GM23338 (cell line): ENCODE results near the gene DEFB124. TPM values are rescaled to one million over a fixed set of nuclear protein-coding genes. Genes with fewer than 3 reads are reported as not detected.

Experiments
- ATAC-seq: fragments of 200-7000 bp; cut with Tn5 transposase; 3 replicates; pipeline ENCODE4 v1.9.1; 2020
- DNase-seq: peaks from one replicate; pipeline ENCODE4 v3.0.0-alpha.2; 2015; ENCODE audit warnings: low spot score
- H2AFZ ChIP-seq: fragments of 200-600 bp; sonication (generic); 2 replicates; pipeline ENCODE4 v1.8.0; 2016; ENCODE audit warnings: antibody characterized with exemption, mild to moderate bottlenecking, moderate library complexity
- H3F3A ChIP-seq: fragments of 200-600 bp; sonication (generic); replicated peaks from 2 replicates; pipeline ENCODE4 v1.8.0; 2017; ENCODE audit warnings: antibody characterized with exemption, mixed run types, low read depth
- H3K27ac ChIP-seq: fragments of 200-600 bp; sonication (generic); 2 replicates; pipeline ENCODE4 v1.6.1; 2016; ENCODE audit warnings: low read depth
- H3K27me3 ChIP-seq: fragments of 200-600 bp; sonication (generic); 2 replicates; pipeline ENCODE4 v1.8.0; 2016; ENCODE audit warnings: mild to moderate bottlenecking, mixed run types, moderate library complexity; ENCODE audit not compliant: insufficient read depth
- H3K36me3 ChIP-seq: fragments of 200-600 bp; sonication (generic); 2 replicates; pipeline ENCODE4 v1.8.0; 2016; ENCODE audit warnings: mild to moderate bottlenecking; ENCODE audit not compliant: insufficient read depth
- H3K4me1 ChIP-seq: fragments of 200-600 bp; sonication (generic); 2 replicates; pipeline ENCODE4 v1.8.0; 2016; ENCODE audit warnings: mild to moderate bottlenecking, moderate library complexity; ENCODE audit not compliant: insufficient read depth
- H3K4me2 ChIP-seq: fragments of 200-600 bp; sonication (generic); 2 replicates; pipeline ENCODE4 v1.7.1; 2017; ENCODE audit warnings: mixed run types
- H3K4me3 ChIP-seq: fragments of 200-600 bp; sonication (generic); 2 replicates; pipeline ENCODE4 v1.6.1; 2016; ENCODE audit warnings: mixed run types
- H3K79me2 ChIP-seq: fragments of 200-600 bp; sonication (generic); replicated peaks from 2 replicates; pipeline ENCODE4 v1.8.0; 2017; ENCODE audit warnings: mild to moderate bottlenecking; ENCODE audit not compliant: insufficient read depth
- H3K9me2 ChIP-seq: fragments of 200-600 bp; sonication (generic); 2 replicates; pipeline ENCODE4 v1.8.0; 2017; ENCODE audit not compliant: insufficient read depth
- H4K20me1 ChIP-seq: fragments of 200-600 bp; sonication (generic); replicated peaks from 2 replicates; pipeline ENCODE4 v1.8.0; 2017; ENCODE audit warnings: mild to moderate bottlenecking; ENCODE audit not compliant: insufficient read depth
- H3K27ac Mint-ChIP-seq: 2 replicates; pipeline ENCODE4 v1.8.0; 2020; ENCODE audit warnings: inconsistent platforms, mild to moderate bottlenecking, moderate library complexity, mixed read lengths
- H3K27me3 Mint-ChIP-seq: 3 replicates; pipeline ENCODE4 v1.8.0; 2022; ENCODE audit warnings: low read depth, mild to moderate bottlenecking, moderate library complexity, mixed read lengths, inconsistent platforms; ENCODE audit not compliant: insufficient read depth, poor library complexity
- H3K36me3 Mint-ChIP-seq: 3 replicates; pipeline ENCODE4 v1.8.0; 2021; ENCODE audit warnings: low read depth, mild to moderate bottlenecking, inconsistent platforms, moderate library complexity, mixed read lengths
- H3K4me1 Mint-ChIP-seq: 3 replicates; pipeline ENCODE4 v1.8.0; 2020; ENCODE audit warnings: mild to moderate bottlenecking, inconsistent platforms, mixed read lengths
- H3K4me3 Mint-ChIP-seq: 3 replicates; pipeline ENCODE4 v1.8.0; 2021; ENCODE audit warnings: moderate library complexity, mild to moderate bottlenecking, inconsistent platforms, mixed read lengths
- H3K9me3 Mint-ChIP-seq: 3 replicates; pipeline ENCODE4 v1.8.0; 2020; ENCODE audit warnings: moderate library complexity, mild to moderate bottlenecking, inconsistent platforms, mixed read lengths
- CREB1 ChIP-seq: fragments of 250-450 bp; sonication (Bioruptor Pico); IDR thresholded peaks from 2 replicates; pipeline ENCODE4 v1.5.0; 2020; ENCODE audit warnings: low read depth, mild to moderate bottlenecking, moderate library complexity
- EZH2 ChIP-seq: fragments of 200-600 bp; sonication (generic); IDR thresholded peaks from one replicate; pipeline ENCODE4 v1.8.0; 2017; ENCODE audit warnings: antibody characterized with exemption, mild to moderate bottlenecking, low read depth; ENCODE audit not compliant: unreplicated experiment
- JUNB ChIP-seq: IDR thresholded peaks from one replicate; pipeline ENCODE4 v1.6.1; 2016; ENCODE audit warnings: antibody characterized with exemption; ENCODE audit not compliant: unreplicated experiment
- NANOG ChIP-seq: IDR thresholded peaks from 2 replicates; pipeline ENCODE4 v1.6.1; 2016; ENCODE audit warnings: antibody characterized with exemption, borderline replicate concordance
- STAT1 ChIP-seq: IDR thresholded peaks from one replicate; pipeline ENCODE4 v1.6.1; 2016; ENCODE audit warnings: antibody characterized with exemption; ENCODE audit not compliant: unreplicated experiment
- ZNF114 ChIP-seq: fragments of 250-450 bp; sonication (Bioruptor Pico); IDR thresholded peaks from 2 replicates; pipeline ENCODE4 v1.5.0; 2020; ENCODE audit warnings: mild to moderate bottlenecking, moderate library complexity
- ZNF331 ChIP-seq: fragments of 250-450 bp; sonication (Bioruptor Pico); IDR thresholded peaks from 2 replicates; pipeline ENCODE4 v1.5.0; 2020; ENCODE audit warnings: low read depth, mild to moderate bottlenecking, moderate library complexity
- polyA plus RNA-seq: library from polyadenylated mRNA; unstranded; fragments of >200 nt; fragmentation: Nextera tagmentation; extraction: Ambion mirVana; gene quantifications from 2 replicates; pipeline ENCODE4 v1.2.1, GENCODE V29; 2016
- total RNA-seq: library from RNA; depleted of rRNA; stranded (reverse); fragments of >200 nt; shearing (Covaris generic); gene quantifications from 2 replicates; pipeline ENCODE4 v1.2.3, GENCODE V29; 2014
- TF ChIP-seq, protein P1 (sequence below), 2 experiments: fragments of 200-600 bp in 1 of 2; sonication (generic) in 1 of 2; conservative IDR thresholded peaks; 2 replicates each; pipeline versions ENCODE4 v1.5.1 to v1.6.1; 2016 to 2017; ENCODE audit warnings: antibody characterized with exemption in 2 of 2, low read depth in 2 of 2, mild to moderate bottlenecking in 2 of 2, moderate library complexity in 1 of 2
- TF ChIP-seq, protein P2 (sequence below): IDR thresholded peaks from 2 replicates; pipeline ENCODE4 v1.6.1; 2016; ENCODE audit warnings: antibody characterized with exemption
- TF ChIP-seq, protein P3 (sequence below): fragments of 250-450 bp; sonication (Bioruptor Pico); IDR thresholded peaks from 2 replicates; pipeline ENCODE4 v1.5.0; 2020; ENCODE audit warnings: mild to moderate bottlenecking, moderate library complexity

DEFB124 gene
- total and polyA plus RNA-seq, 2 experiments from 2014 or later, result 0.52 TPM; not detected in 1

DNA sequence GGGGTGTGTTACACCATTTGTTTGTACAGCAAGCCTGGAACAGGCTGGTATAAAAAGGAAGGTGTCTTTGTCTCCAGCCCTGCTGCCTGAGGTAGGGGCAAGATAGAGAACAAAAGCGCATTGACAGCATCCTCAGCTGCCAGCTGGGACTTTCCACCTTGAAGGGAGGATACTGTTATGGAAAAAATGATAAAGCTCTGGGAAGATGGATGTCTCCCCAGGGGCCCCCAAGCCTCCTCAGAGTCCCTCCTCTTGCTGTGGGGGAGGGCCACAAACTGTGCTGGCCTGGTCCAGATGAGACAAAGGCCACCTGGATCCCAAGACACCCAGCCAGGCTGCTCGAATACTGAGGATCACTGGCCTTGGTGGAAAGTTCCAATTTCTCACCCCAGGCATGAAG, 13.2 kb upstream of the DEFB124 start (continued):
- TF ChIP-seq, protein P1, sequence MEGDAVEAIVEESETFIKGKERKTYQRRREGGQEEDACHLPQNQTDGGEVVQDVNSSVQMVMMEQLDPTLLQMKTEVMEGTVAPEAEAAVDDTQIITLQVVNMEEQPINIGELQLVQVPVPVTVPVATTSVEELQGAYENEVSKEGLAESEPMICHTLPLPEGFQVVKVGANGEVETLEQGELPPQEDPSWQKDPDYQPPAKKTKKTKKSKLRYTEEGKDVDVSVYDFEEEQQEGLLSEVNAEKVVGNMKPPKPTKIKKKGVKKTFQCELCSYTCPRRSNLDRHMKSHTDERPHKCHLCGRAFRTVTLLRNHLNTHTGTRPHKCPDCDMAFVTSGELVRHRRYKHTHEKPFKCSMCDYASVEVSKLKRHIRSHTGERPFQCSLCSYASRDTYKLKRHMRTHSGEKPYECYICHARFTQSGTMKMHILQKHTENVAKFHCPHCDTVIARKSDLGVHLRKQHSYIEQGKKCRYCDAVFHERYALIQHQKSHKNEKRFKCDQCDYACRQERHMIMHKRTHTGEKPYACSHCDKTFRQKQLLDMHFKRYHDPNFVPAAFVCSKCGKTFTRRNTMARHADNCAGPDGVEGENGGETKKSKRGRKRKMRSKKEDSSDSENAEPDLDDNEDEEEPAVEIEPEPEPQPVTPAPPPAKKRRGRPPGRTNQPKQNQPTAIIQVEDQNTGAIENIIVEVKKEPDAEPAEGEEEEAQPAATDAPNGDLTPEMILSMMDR (conservative IDR thresholded peaks at IDR 0.05; ENCODE audit: low read depth in 2 of 2), result no peak
- TF ChIP-seq STAT1 (no peak), EZH2 (no peak), ZNF114 (no peak)

DNA sequence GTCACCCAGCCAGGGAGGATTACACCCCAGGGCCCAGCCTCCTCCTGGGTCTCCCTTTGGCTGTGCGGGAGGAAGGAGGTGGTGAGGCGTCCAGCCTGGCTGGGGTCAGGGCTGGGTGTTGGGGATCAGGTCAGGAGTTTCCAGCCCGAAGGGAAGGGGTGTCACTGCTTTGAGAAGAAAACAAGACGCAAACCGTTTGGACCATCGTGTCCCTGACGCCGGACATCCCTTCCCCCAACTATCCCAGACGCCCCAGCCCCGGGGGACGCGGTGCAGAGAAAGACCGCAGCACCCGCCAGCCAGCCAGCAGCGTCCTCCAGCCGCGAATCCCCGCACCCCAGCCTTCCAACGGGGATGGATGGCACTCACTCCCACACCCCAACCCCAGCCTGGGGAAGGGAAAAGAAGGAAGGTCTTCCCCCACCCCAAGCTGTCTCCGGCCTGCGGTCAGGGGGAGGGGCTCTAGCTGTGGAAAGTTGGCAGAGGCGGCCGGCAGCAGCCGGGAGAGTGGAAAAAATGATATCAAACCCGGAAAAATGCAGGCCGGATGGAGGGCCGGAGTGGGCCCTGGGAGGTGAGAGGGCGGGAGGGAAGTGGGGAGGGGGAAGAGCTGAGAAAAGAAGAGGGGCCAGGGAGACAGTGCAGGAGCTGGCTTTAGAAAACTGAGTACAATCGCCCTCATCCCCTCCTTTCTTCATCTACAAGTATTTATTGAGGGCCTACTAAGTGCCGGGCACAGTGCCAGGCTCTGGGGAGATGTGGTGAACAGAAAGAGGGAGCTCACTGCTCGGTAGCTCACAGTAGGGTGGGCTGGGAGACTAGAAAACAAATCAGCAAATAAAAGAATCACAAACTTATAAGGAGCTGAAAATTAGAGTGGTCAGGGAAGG, 10.8 kb upstream of the DEFB124 start:
- Histone ChIP-seq H3K4me1 (peaks cover 17% of the 10 kb centered on the region), H3K36me3 (no peaks in the 10 kb centered on the region), H4K20me1 (0 out of 2 replicates have a peak, but pooled peaks cover 5% of the 10 kb centered on the region), H3K4me3 (peak overlapping the region; percentile 85), H3F3A (peaks cover 18% of the 10 kb centered on the region; the same call in 1 of the 2 replicates), H3K27me3 (peaks cover 71% of the 10 kb centered on the region), H3K4me2 (peak overlapping the region; percentile 97), H3K79me2 (no peaks in the 10 kb centered on the region), H2AFZ (peak overlapping the region; percentile 100), H3K27ac (no peak overlapping the region), H3K9me2 (no peaks in the 10 kb centered on the region; the same call in 1 of the 2 replicates)
- DNase-seq (peak; percentile 80), ATAC-seq (peak; percentile 70)
- Mint-ChIP-seq H3K27ac (no peak overlapping the region), H3K27me3 (peaks cover 22% of the 10 kb centered on the region), H3K4me3 (peak overlapping the region; percentile 66), H3K9me3 (peaks cover 85% of the 10 kb centered on the region), H3K36me3 (peaks cover 20% of the 10 kb centered on the region; the same call in 2 of the 3 replicates), H3K4me1 (peaks cover 5% of the 10 kb centered on the region)
- TF ChIP-seq, protein P2, sequence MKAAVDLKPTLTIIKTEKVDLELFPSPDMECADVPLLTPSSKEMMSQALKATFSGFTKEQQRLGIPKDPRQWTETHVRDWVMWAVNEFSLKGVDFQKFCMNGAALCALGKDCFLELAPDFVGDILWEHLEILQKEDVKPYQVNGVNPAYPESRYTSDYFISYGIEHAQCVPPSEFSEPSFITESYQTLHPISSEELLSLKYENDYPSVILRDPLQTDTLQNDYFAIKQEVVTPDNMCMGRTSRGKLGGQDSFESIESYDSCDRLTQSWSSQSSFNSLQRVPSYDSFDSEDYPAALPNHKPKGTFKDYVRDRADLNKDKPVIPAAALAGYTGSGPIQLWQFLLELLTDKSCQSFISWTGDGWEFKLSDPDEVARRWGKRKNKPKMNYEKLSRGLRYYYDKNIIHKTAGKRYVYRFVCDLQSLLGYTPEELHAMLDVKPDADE, result no peak
- TF ChIP-seq STAT1 (no peak), CREB1 (CRISPR knock-in tag) (no peak), NANOG (no peak), ZNF331 (CRISPR knock-in tag) (no peak), ZNF114 (no peak), JUNB (no peak)
- TF ChIP-seq, protein P3, sequence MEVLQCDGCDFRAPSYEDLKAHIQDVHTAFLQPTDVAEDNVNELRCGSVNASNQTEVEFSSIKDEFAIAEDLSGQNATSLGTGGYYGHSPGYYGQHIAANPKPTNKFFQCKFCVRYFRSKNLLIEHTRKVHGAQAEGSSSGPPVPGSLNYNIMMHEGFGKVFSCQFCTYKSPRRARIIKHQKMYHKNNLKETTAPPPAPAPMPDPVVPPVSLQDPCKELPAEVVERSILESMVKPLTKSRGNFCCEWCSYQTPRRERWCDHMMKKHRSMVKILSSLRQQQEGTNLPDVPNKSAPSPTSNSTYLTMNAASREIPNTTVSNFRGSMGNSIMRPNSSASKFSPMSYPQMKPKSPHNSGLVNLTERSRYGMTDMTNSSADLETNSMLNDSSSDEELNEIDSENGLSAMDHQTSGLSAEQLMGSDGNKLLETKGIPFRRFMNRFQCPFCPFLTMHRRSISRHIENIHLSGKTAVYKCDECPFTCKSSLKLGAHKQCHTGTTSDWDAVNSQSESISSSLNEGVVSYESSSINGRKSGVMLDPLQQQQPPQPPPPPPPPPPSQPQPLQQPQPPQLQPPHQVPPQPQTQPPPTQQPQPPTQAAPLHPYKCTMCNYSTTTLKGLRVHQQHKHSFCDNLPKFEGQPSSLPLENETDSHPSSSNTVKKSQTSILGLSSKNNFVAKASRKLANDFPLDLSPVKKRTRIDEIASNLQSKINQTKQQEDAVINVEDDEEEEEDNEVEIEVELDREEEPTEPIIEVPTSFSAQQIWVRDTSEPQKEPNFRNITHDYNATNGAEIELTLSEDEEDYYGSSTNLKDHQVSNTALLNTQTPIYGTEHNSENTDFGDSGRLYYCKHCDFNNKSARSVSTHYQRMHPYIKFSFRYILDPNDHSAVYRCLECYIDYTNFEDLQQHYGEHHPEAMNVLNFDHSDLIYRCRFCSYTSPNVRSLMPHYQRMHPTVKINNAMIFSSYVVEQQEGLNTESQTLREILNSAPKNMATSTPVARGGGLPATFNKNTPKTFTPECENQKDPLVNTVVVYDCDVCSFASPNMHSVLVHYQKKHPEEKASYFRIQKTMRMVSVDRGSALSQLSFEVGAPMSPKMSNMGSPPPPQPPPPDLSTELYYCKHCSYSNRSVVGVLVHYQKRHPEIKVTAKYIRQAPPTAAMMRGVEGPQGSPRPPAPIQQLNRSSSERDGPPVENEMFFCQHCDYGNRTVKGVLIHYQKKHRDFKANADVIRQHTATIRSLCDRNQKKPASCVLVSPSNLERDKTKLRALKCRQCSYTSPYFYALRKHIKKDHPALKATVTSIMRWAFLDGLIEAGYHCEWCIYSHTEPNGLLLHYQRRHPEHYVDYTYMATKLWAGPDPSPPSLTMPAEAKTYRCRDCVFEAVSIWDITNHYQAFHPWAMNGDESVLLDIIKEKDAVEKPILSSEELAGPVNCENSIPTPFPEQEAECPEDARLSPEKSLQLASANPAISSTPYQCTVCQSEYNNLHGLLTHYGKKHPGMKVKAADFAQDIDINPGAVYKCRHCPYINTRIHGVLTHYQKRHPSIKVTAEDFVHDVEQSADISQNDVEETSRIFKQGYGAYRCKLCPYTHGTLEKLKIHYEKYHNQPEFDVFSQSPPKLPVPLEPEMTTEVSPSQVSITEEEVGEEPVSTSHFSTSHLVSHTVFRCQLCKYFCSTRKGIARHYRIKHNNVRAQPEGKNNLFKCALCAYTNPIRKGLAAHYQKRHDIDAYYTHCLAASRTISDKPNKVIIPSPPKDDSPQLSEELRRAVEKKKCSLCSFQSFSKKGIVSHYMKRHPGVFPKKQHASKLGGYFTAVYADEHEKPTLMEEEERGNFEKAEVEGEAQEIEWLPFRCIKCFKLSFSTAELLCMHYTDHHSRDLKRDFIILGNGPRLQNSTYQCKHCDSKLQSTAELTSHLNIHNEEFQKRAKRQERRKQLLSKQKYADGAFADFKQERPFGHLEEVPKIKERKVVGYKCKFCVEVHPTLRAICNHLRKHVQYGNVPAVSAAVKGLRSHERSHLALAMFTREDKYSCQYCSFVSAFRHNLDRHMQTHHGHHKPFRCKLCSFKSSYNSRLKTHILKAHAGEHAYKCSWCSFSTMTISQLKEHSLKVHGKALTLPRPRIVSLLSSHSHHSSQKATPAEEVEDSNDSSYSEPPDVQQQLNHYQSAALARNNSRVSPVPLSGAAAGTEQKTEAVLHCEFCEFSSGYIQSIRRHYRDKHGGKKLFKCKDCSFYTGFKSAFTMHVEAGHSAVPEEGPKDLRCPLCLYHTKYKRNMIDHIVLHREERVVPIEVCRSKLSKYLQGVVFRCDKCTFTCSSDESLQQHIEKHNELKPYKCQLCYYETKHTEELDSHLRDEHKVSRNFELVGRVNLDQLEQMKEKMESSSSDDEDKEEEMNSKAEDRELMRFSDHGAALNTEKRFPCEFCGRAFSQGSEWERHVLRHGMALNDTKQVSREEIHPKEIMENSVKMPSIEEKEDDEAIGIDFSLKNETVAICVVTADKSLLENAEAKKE (CRISPR knock-in tag), result no peak
- TF ChIP-seq, protein P1 (conservative IDR thresholded peaks at IDR 0.05; ENCODE audit: low read depth in 2 of 2), result no peak
